GM12891 (cell line): ENCODE data around the gene SLC26A9.

Experiments used
- PAX5 ChIP-seq: IDR thresholded peaks from 2 replicates; pipeline ENCODE4 v1.6.1; 2011; ENCODE audit warnings: low read length, moderate library complexity, mild to moderate bottlenecking; ENCODE audit not compliant: insufficient read depth, severe bottlenecking
- POLR2A ChIP-seq: IDR thresholded peaks from 2 replicates; pipeline ENCODE4 v1.6.1; 2011; ENCODE audit warnings: low read depth, low read length, control low read depth
- POLR2AphosphoS5 ChIP-seq: IDR thresholded peaks from 2 replicates; pipeline ENCODE4 v1.6.1; 2011; ENCODE audit warnings: low read depth, low read length, control low read depth
- POU2F2 ChIP-seq: IDR thresholded peaks from 2 replicates; pipeline ENCODE4 v1.6.1; 2011; ENCODE audit warnings: low read depth, mild to moderate bottlenecking, control low read depth, low read length, moderate library complexity
- SPI1 ChIP-seq: IDR thresholded peaks from 2 replicates; pipeline ENCODE4 v1.6.1; 2011; ENCODE audit warnings: low read depth, low read length, control low read depth
- TAF1 ChIP-seq: IDR thresholded peaks from 2 replicates; pipeline ENCODE4 v1.6.1; 2011; ENCODE audit warnings: low read depth, low read length, control low read depth

DNA sequence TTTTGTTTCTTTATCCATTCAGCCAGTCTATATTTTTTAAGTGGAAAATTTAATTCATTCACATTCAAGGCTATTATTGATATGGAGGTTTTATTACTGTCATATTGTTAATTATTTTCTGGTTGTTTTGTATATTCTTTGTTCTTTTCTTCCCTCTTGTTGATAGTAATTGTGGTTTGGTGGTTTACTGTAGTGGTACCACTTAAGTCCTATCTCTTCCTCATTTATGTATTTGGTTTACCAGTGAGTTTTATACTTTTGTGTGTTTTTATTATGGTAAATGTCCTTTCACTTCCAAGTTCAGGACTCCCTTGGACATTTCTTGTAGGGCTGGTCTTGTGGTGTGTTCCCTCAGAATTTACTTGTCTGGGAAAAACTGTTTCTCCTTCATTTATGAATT, 65.2 kb downstream of the SLC26A9 start:
- no peak for TF ChIP-seq POLR2AphosphoS5
- no peak for TF ChIP-seq POLR2A
- TF ChIP-seq TAF1, result no peak
- no peak for TF ChIP-seq PAX5
- TF ChIP-seq POU2F2, result no peak
- no peak for TF ChIP-seq SPI1
